NCI-H82 treated with DMSO at 0.1 percent for 48 hours (cell line): ENCODE measurements around the gene STEAP1B.

Experiments used
- DNase-seq: peaks from one replicate; lab custom pipeline; 2025; ENCODE audit not compliant: unreplicated experiment; lab: John Stamatoyannopoulos, UW

The STEAP1B gene

GRCh38 chr7:22373911-22374310, 126.1 kb downstream of the STEAP1B start:
- no peak for DNase-seq

- no peak for DNase-seq
Observed at GRCh38 chr7:22373388-22373787, 126.6 kb downstream of the STEAP1B start.

GRCh38 chr7:22372863-22373262, 127.1 kb downstream of the STEAP1B start:
- no peak for DNase-seq

- no peak for DNase-seq
Observed at GRCh38 chr7:22371878-22372277, 128.1 kb downstream of the STEAP1B start.
